ENCODE data around the gene EFNA5. TPM values are rescaled to one million over a fixed set of nuclear protein-coding genes. Genes with fewer than 3 reads are reported as not detected.

The EFNA5 gene
- polyA plus RNA-seq, 3 donors, result 0.01 TPM; not detected in 2

DNA sequence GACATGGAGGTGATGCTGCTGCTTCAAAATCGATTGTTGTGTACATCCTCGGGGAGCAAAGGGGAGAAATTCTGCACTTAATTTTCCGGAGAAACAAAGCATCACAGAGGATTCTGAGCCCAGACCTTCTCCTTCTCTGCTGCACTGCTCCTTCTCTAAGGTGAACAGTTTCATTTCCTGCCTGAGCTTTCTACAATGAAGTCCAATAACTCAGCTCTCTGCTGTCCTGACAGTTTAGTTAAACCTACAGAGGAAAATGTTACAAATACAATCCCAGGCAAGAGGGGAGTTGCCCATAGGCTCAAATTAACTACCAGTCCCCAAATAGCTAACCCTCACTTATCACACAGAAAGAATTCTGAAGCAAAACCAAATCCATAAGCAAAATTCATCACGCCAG lies 206.3 kb downstream of the EFNA5 start:
- Histone ChIP-seq H3K27ac (ENCODE audit: low read depth in 1 of 2, low read length in 2 of 2) (no peak overlapping the region), H3K4me3 (replicated peaks in 1 of 3; ENCODE audit: low read depth in 2 of 3, low read length in 3 of 3) (no peak overlapping the region), H3K4me1 (ENCODE audit: control insufficient read depth in 1 of 2, insufficient read depth in 2 of 2, low read length in 2 of 2) (peaks cover 7 to 10% of the 10 kb centered on the region in 2 donors), H3K4me2 (replicated peaks; ENCODE audit: extremely low read depth, low read length, poor library complexity, severe bottlenecking) (no peak overlapping the region), H3K79me2 (ENCODE audit: insufficient read depth, low read length) (no peaks in the 10 kb centered on the region), H3K36me3 (replicated peaks in 1 of 2; ENCODE audit: control insufficient read depth in 1 of 2, insufficient read depth in 2 of 2, low read length in 2 of 2) (no peaks in the 10 kb centered on the region), H2AFZ (ENCODE audit: insufficient read depth, low read depth, low read length, poor library complexity, severe bottlenecking) (no peak overlapping the region), H4K20me1 (ENCODE audit: insufficient read depth, low read length) (no peaks in the 10 kb centered on the region), H3K9ac (ENCODE audit: insufficient read depth, low read length, poor library complexity, severe bottlenecking) (no peak overlapping the region), H3K9me3 (replicated peaks in 1 of 2; ENCODE audit: control insufficient read depth in 1 of 2, insufficient read depth in 1 of 2, low read length in 2 of 2) (no peaks in the 10 kb centered on the region), H3K27me3 (ENCODE audit: control insufficient read depth in 2 of 2, insufficient read depth in 2 of 2, low read length in 2 of 2) (no peaks in the 10 kb centered on the region)
- intact Hi-C loops (cut with micrococcal nuclease), result no loop called here
- no peaks in the 10 kb centered on the region for H3K36me3 Mint-ChIP-seq
- 92% methylated on average over 3 of the region's 4 CpGs for WGBS (ENCODE audit: insufficient coverage)
- TF ChIP-seq CTCF (IDR thresholded peaks at IDR 0.05), result no peak
- H3K4me3 Mint-ChIP-seq, result no peak overlapping the region
- no peak overlapping the region for H3K27ac Mint-ChIP-seq
- no peaks in the 10 kb centered on the region for H3K9me3 Mint-ChIP-seq
- no peak for DNase-seq
- H3K4me1 Mint-ChIP-seq, result peaks cover 8% of the 10 kb centered on the region
- H3K27me3 Mint-ChIP-seq (ENCODE audit: low read depth in 3 of 3), result peaks cover 0 to 5% (median under 1%) of the 10 kb centered on the region in 3 donors

DNA sequence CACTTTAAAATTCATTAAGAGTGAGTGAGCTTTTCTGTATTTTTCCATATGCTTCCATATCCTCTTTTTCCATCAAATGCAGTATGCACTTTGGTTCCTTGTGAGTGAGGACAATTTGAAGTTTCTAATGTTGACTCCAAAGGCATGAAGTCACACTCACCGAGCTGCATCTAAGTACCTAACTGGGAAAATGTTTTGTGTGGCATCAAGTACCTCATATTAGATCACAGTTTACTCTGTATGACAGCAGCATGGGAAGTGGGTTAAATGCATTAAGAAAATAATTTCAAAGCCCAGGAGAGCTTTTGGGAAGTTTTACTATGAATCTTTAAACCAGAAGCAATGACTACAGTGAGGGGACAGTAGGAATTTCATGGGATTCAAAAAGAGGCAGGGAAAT lies 207.0 kb downstream of the EFNA5 start:
- no peaks in the 10 kb centered on the region for H3K27me3 ChIP-seq (ENCODE audit: control insufficient read depth in 2 of 2, insufficient read depth in 2 of 2, low read length in 2 of 2)
- no peak overlapping the region for H3K27ac Mint-ChIP-seq
- no peaks in the 10 kb centered on the region for H3K79me2 ChIP-seq (ENCODE audit: insufficient read depth, low read length)
- no peaks in the 10 kb centered on the region for H3K36me3 Mint-ChIP-seq
- H3K9me3 Mint-ChIP-seq, result no peaks in the 10 kb centered on the region
- no peak overlapping the region for H3K4me3 ChIP-seq (replicated peaks in 1 of 3; ENCODE audit: low read depth in 2 of 3, low read length in 3 of 3)
- DNase-seq, result no peak
- no peak overlapping the region for H3K9ac ChIP-seq (ENCODE audit: insufficient read depth, low read length, poor library complexity, severe bottlenecking)
- peaks cover under 1 to 3% of the 10 kb centered on the region in 2 donors for H3K4me1 ChIP-seq (ENCODE audit: control insufficient read depth in 1 of 2, insufficient read depth in 2 of 2, low read length in 2 of 2)
- no peak for TF ChIP-seq CTCF (IDR thresholded peaks at IDR 0.05)
- H3K27ac ChIP-seq (ENCODE audit: low read depth in 1 of 2, low read length in 2 of 2), result no peak overlapping the region
- peaks cover under 1% of the 10 kb centered on the region for H3K4me1 Mint-ChIP-seq
- H3K27me3 Mint-ChIP-seq (ENCODE audit: low read depth in 3 of 3), result peaks cover 1 to 8% (median 1%) of the 10 kb centered on the region in 3 donors
- intact Hi-C loops (cut with micrococcal nuclease), result no loop called here
- no peak overlapping the region for H2AFZ ChIP-seq (ENCODE audit: insufficient read depth, low read depth, low read length, poor library complexity, severe bottlenecking)
- H3K4me3 Mint-ChIP-seq, result no peak overlapping the region
- WGBS (ENCODE audit: insufficient coverage), result no CpG with 5 or more reads among the region's 1 CpG
- no peaks in the 10 kb centered on the region for H3K36me3 ChIP-seq (replicated peaks in 1 of 2; ENCODE audit: control insufficient read depth in 1 of 2, insufficient read depth in 2 of 2, low read length in 2 of 2)
- H4K20me1 ChIP-seq (ENCODE audit: insufficient read depth, low read length), result no peaks in the 10 kb centered on the region
- no peaks in the 10 kb centered on the region for H3K9me3 ChIP-seq (replicated peaks in 1 of 2; ENCODE audit: control insufficient read depth in 1 of 2, insufficient read depth in 1 of 2, low read length in 2 of 2)
- H3K4me2 ChIP-seq (replicated peaks; ENCODE audit: extremely low read depth, low read length, poor library complexity, severe bottlenecking), result no peak overlapping the region

All from CD14-positive monocyte (primary cell).